K562 (cell line): Measurements from ENCODE around the gene AP2M1. TPM values are rescaled to one million over a fixed set of nuclear protein-coding genes. Genes with fewer than 3 reads are reported as not detected.

Experiments used
- BRF1 ChIP-seq: IDR thresholded peaks from 3 replicates; pipeline ENCODE4 v1.6.1; 2011; ENCODE audit warnings: borderline replicate concordance, mild to moderate bottlenecking; ENCODE audit not compliant: insufficient read length; ENCODE audit errors: extremely low read depth
- CEBPB ChIP-seq: fragments of 450-650 bp; IDR thresholded peaks from 2 replicates; pipeline ENCODE4 v1.6.1; 2016; ENCODE audit warnings: missing genetic modification characterization, missing compliant biosample characterization
- CHD2 ChIP-seq: IDR thresholded peaks from 2 replicates; pipeline ENCODE4 v1.6.1; 2011; ENCODE audit warnings: low read depth, low read length
- HLTF ChIP-seq: fragments of 450-650 bp; IDR thresholded peaks from 2 replicates; pipeline ENCODE4 v1.6.1; 2016
- HNRNPH1 ChIP-seq: fragments of 200-400 bp; formaldehyde crosslinking; optimal IDR thresholded peaks from 2 replicates; pipeline ENCODE3; 2017; ENCODE audit warnings: low read depth, mild to moderate bottlenecking, low read length, moderate library complexity
- HOXB6 ChIP-seq: fragments of 250-450 bp; sonication (Bioruptor Pico); IDR thresholded peaks from 2 replicates; pipeline ENCODE4 v1.5.1; 2022; ENCODE audit warnings: mild to moderate bottlenecking, borderline replicate concordance
- MBD2 ChIP-seq: sonication (generic); IDR thresholded peaks from 2 replicates; pipeline ENCODE4 v1.6.1; 2016; ENCODE audit warnings: low read depth, borderline replicate concordance
- MED1 ChIP-seq: sonication (generic); formaldehyde crosslinking; IDR thresholded peaks from 2 replicates; pipeline ENCODE4 v1.8.1; 2023; ENCODE audit warnings: missing genetic modification reagents, borderline replicate concordance
- MITF ChIP-seq: IDR thresholded peaks from 2 replicates; pipeline ENCODE4 v1.6.1; 2014; ENCODE audit warnings: antibody characterized with exemption
- MXI1 ChIP-seq: IDR thresholded peaks from 2 replicates; pipeline ENCODE4 v1.6.1; 2011; ENCODE audit warnings: low read depth, mild to moderate bottlenecking, improper control_type of control experiment, low read length
- NCOA1 ChIP-seq: fragments of 450-650 bp; IDR thresholded peaks from 2 replicates; pipeline ENCODE4 v1.6.1; 2016; ENCODE audit warnings: low read depth
- NEUROD1 ChIP-seq: fragments of 150-350 bp; IDR thresholded peaks from 2 replicates; pipeline ENCODE4 v1.6.1; 2014; ENCODE audit warnings: borderline replicate concordance, low read length, low read depth; ENCODE audit not compliant: partially characterized antibody
- NR2C2 ChIP-seq, 2 experiments: fragments of 200-800 bp in 1 of 2; sonication (Bioruptor generic) in 1 of 2; sonication (generic) in 1 of 2; formaldehyde crosslinking in 1 of 2; IDR thresholded peaks; 2 replicates each; pipeline versions ENCODE4 v1.6.1 to v1.8.0; 2016 to 2022; ENCODE audit warnings: mild to moderate bottlenecking in 1 of 2, missing compliant biosample characterization in 1 of 2, missing genetic modification characterization in 1 of 2, missing genetic modification reagents in 1 of 2
- RBBP5 ChIP-seq: fragments of 200-600 bp; sonication (generic); IDR thresholded peaks from 2 replicates; pipeline ENCODE4 v1.6.1; 2012; ENCODE audit warnings: borderline replicate concordance, mild to moderate bottlenecking, low read length, control low read depth, inconsistent platforms; ENCODE audit not compliant: insufficient read depth, poor library complexity, severe bottlenecking
- SMAD1 ChIP-seq: fragments of 150-350 bp; IDR thresholded peaks from 2 replicates; pipeline ENCODE4 v1.6.1; 2014; ENCODE audit warnings: low read length, low read depth; ENCODE audit not compliant: partially characterized antibody
- SUPT5H ChIP-seq: fragments of 450-650 bp; IDR thresholded peaks from 2 replicates; pipeline ENCODE4 v1.6.1; 2016
- TAF9B ChIP-seq: fragments of 450-650 bp; IDR thresholded peaks from 2 replicates; pipeline ENCODE4 v1.6.1; 2018; ENCODE audit warnings: mild to moderate bottlenecking; ENCODE audit not compliant: partially characterized antibody
- TOE1 ChIP-seq, 2 experiments: fragments of 450-650 bp in 1 of 2; sonication (generic) in 1 of 2; formaldehyde crosslinking in 1 of 2; IDR thresholded peaks; 2 replicates each; pipeline versions ENCODE4 v1.7.1 to v1.8.0; 2016 to 2022; ENCODE audit warnings: borderline replicate concordance in 2 of 2, mild to moderate bottlenecking in 2 of 2, antibody characterized with exemption in 1 of 2, inconsistent platforms in 1 of 2, low read depth in 1 of 2, missing genetic modification reagents in 1 of 2, moderate library complexity in 1 of 2
- ZNF311 ChIP-seq: fragments of 250-450 bp; sonication (Bioruptor Pico); IDR thresholded peaks from 2 replicates; pipeline ENCODE4 v1.4.0; 2020; ENCODE audit warnings: mild to moderate bottlenecking, moderate library complexity
- ZNF354B ChIP-seq: fragments of 250-450 bp; sonication (Bioruptor Pico); IDR thresholded peaks from 2 replicates; pipeline ENCODE4 v1.4.0; 2020
- polyA plus RNA-seq, 8 experiments: library from polyadenylated mRNA; depleted of rRNA in 4 of 8; stranded (reverse) in 5 of 8; unstranded in 3 of 8; fragments of >200 nt; fragmentation: Nextera tagmentation in 2 of 8; fragmentation: Illumina TruSeq in 1 of 8; extraction: Ambion mirVana in 2 of 8; extraction: Trizol in 1 of 8; gene quantifications; 2 replicates each; pipeline versions ENCODE4 v1.2.1 to v1.2.3, GENCODE V29; 2011 to 2014; ENCODE audit warnings: inconsistent platforms in 1 of 8, missing spikeins in 1 of 8
- total RNA-seq, 7 experiments: library from RNA; depleted of rRNA in 6 of 7; stranded (reverse); fragments of >200 nt in 6 of 7; fragmentation: Illumina TruSeq in 2 of 7; extraction: Trizol in 2 of 7; gene quantifications; 2 replicates each; pipeline versions ENCODE4 v1.2.1 to v1.2.3, GENCODE V29; 2011 to 2021; ENCODE audit warnings: low replicate concordance in 1 of 7
- TF ChIP-seq, protein P1 (sequence below): sonication (generic); formaldehyde crosslinking; IDR thresholded peaks from 2 replicates; pipeline ENCODE4 v1.8.0; 2022; ENCODE audit warnings: missing genetic modification reagents, mild to moderate bottlenecking, borderline replicate concordance
- TF ChIP-seq, protein P2 (sequence below): fragments of 200-400 bp; formaldehyde crosslinking; IDR thresholded peaks from 2 replicates; pipeline ENCODE4 v1.6.1; 2017; ENCODE audit warnings: mild to moderate bottlenecking, low read depth, low read length, moderate library complexity

Gene AP2M1
- total and polyA plus RNA-seq, 9 of the 15 experiments (the other 6 are each of a cell fraction or from before 2014, with no cell fraction given), result 118 to 505 (median 296) TPM

DNA sequence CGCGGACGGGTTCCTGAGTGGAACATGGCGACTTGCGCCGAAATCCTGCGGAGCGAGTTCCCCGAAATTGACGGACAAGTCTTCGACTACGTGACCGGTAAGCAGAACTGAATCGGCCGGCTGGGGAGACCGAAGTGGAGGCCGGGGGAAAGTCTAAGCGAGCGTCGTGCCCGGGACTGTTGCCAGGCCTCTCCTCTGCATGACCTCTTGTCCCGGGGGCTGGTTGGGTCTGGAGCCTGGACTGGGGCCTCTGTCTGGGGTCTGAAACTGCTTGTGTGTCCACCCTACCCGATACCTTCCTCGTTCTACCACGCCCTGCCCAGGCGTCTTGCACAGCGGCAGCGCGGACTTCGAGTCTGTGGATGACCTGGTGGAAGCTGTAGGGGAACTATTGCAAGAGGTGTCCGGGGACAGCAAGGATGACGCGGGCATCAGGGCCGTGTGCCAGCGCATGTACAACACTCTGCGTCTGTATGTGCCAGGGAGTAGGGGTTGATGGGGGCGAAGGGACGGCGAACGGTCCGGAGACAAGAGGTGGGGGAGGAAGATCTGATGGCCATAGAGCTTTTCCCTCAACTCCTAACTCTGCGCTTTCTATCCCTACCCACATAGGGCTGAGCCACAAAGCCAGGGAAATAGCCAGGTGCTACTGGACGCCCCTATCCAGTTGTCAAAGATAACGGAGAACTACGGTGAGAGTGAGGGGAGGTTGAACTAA is 11.7 kb downstream of the AP2M1 start, which contains the start of gene ABCF3 (continued):
- TF ChIP-seq TAF9B, result no peak
- no peak for TF ChIP-seq CHD2
- TF ChIP-seq TOE1 (IDR thresholded peaks at IDR 0.05; ENCODE audit: borderline replicate concordance), result no peak
- TF ChIP-seq TOE1 (CRISPR knock-in tag; IDR thresholded peaks at IDR 0.05; ENCODE audit: borderline replicate concordance, low read depth), result no peak
- TF ChIP-seq MXI1, result 0 out of 2 replicates have a peak, but pooled peaks have one; percentile 25
- no peak for TF ChIP-seq NEUROD1
- TF ChIP-seq, protein P1, sequence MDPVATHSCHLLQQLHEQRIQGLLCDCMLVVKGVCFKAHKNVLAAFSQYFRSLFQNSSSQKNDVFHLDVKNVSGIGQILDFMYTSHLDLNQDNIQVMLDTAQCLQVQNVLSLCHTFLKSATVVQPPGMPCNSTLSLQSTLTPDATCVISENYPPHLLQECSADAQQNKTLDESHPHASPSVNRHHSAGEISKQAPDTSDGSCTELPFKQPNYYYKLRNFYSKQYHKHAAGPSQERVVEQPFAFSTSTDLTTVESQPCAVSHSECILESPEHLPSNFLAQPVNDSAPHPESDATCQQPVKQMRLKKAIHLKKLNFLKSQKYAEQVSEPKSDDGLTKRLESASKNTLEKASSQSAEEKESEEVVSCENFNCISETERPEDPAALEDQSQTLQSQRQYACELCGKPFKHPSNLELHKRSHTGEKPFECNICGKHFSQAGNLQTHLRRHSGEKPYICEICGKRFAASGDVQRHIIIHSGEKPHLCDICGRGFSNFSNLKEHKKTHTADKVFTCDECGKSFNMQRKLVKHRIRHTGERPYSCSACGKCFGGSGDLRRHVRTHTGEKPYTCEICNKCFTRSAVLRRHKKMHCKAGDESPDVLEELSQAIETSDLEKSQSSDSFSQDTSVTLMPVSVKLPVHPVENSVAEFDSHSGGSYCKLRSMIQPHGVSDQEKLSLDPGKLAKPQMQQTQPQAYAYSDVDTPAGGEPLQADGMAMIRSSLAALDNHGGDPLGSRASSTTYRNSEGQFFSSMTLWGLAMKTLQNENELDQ (CRISPR knock-in tag), result no peak
- TF ChIP-seq MBD2, result no peak
- TF ChIP-seq MED1 (CRISPR knock-in tag), result no peak
- TF ChIP-seq HNRNPH1, result no peak
- TF ChIP-seq NR2C2 (CRISPR knock-in tag; IDR thresholded peaks at IDR 0.05), result no peak; the same call in 1 of the 2 replicates
- 0 out of 2 replicates have a peak, but pooled peaks have one; percentile 10 for TF ChIP-seq NR2C2 (tag; IDR thresholded peaks at IDR 0.05)
- peak; percentile 85 for TF ChIP-seq SUPT5H
- TF ChIP-seq HLTF, result no peak
- TF ChIP-seq CEBPB, result no peak
- TF ChIP-seq BRF1, result no peak
- TF ChIP-seq, protein P2, sequence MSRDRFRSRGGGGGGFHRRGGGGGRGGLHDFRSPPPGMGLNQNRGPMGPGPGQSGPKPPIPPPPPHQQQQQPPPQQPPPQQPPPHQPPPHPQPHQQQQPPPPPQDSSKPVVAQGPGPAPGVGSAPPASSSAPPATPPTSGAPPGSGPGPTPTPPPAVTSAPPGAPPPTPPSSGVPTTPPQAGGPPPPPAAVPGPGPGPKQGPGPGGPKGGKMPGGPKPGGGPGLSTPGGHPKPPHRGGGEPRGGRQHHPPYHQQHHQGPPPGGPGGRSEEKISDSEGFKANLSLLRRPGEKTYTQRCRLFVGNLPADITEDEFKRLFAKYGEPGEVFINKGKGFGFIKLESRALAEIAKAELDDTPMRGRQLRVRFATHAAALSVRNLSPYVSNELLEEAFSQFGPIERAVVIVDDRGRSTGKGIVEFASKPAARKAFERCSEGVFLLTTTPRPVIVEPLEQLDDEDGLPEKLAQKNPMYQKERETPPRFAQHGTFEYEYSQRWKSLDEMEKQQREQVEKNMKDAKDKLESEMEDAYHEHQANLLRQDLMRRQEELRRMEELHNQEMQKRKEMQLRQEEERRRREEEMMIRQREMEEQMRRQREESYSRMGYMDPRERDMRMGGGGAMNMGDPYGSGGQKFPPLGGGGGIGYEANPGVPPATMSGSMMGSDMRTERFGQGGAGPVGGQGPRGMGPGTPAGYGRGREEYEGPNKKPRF, result no peak
- no peak for TF ChIP-seq SMAD1
- TF ChIP-seq HOXB6, result no peak
- TF ChIP-seq NCOA1, result no peak
- TF ChIP-seq ZNF354B (CRISPR knock-in tag), result no peak
- TF ChIP-seq MITF, result no peak
- no peak for TF ChIP-seq ZNF311 (CRISPR knock-in tag)
- TF ChIP-seq RBBP5, result peak; percentile 88
